Measurements from ENCODE around the gene KCNC4.

The KCNC4 gene

GRCh38 chr1:110234691-110235090 is 24.6 kb downstream of the KCNC4 start:
- Histone ChIP-seq H3K18ac (ENCODE audit: low read length) (peak overlapping the region; percentile 39), H2BK12ac (ENCODE audit: low read length) (no peak overlapping the region), H3K27ac (replicated peaks; ENCODE audit: low read length) (no peak overlapping the region), H3K79me1 (ENCODE audit: low read depth, low read length) (no peaks in the 10 kb centered on the region), H3K9me3 (replicated peaks in 1 of 2; ENCODE audit: control insufficient read depth in 2 of 2, insufficient read depth in 1 of 2, low read depth in 1 of 2, low read length in 2 of 2) (peaks cover 8 to 9% of the 10 kb centered on the region in 2 donors), H2BK120ac (ENCODE audit: low read depth, low read length) (no peak overlapping the region), H4K91ac (ENCODE audit: low read depth, low read length, poor library complexity) (no peak overlapping the region), H3K27me3 (ENCODE audit: control insufficient read depth in 3 of 3, insufficient read depth in 3 of 3, low read depth in 1 of 3, low read length in 3 of 3) (peaks cover 0 to 5% (median 0%) of the 10 kb centered on the region in 3 experiments), H2AK5ac (ENCODE audit: low read depth, low read length) (no peak overlapping the region), H4K8ac (ENCODE audit: low read depth, low read length) (no peak overlapping the region), H3K23ac (ENCODE audit: low read depth, low read length, poor library complexity) (no peak overlapping the region), H2BK5ac (ENCODE audit: low read length) (peak overlapping the region; percentile 14), H3K36me3 (replicated peaks in 1 of 2; ENCODE audit: control insufficient read depth in 2 of 2, insufficient read depth in 2 of 2, low read length in 2 of 2) (no peaks in the 10 kb centered on the region), H3K4me1 (ENCODE audit: control insufficient read depth in 2 of 2, insufficient read depth in 1 of 2, low read depth in 1 of 2, low read length in 2 of 2) (peaks cover 3 to 14% of the 10 kb centered on the region in 2 donors), H3K4me3 (ENCODE audit: low read length in 2 of 2) (no peak overlapping the region), H2AFZ (ENCODE audit: low read length) (no peak overlapping the region), H3K14ac (ENCODE audit: low read length) (no peak overlapping the region), H3K4ac (ENCODE audit: low read length) (no peak overlapping the region), H2BK15ac (ENCODE audit: low read length) (no peak overlapping the region), H3K4me2 (ENCODE audit: insufficient read depth, low read length, poor library complexity, severe bottlenecking) (no peak overlapping the region), H3K9ac (ENCODE audit: low read depth, low read length, poor library complexity) (no peak overlapping the region)
- DNase-seq (ENCODE audit: low spot score): no peak
- WGBS, 2 donors (ENCODE audit: extremely low coverage in 2 of 2, insufficient read length in 2 of 2, insufficient replicate concordance in 1 of 2): no CpG with 5 or more reads among the region's 5 CpGs

DNA sequence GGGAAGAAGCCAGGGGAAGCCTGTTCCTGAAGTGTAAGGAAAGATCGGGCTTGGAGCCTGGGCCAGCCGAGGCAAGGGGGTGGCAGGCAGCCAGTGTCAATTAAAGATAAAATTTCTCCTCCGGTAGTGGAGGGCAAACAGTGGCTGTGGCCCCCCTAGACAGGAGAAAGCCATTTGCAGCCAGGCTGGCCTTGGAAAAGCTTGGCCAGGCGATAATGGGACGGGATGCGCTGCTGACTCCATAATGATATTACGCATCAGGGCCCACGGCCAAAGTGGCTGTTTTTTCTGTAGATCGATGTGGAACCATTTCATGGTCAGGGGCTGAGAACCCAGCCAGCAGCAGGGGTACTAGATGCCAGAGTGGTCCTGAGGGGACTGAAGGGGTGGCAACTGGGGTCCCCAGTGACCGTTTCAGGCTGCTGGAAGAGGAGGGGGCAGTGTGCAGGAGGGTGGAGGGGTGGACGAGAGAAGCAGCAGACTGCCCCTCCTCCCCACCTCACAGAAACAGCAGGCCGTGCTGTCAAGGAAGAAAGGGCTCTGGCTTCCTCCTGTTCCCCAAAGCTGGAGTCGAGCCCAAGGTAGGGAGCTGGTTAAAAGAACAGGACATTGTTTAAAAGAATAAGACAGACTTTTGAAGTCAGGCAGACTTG is 25.2 kb downstream of the KCNC4 start:
- Histone ChIP-seq H4K91ac (ENCODE audit: low read depth, low read length, poor library complexity) (no peak overlapping the region), H2AK5ac (ENCODE audit: low read depth, low read length) (peak overlapping the region; percentile 15), H2AFZ (ENCODE audit: low read length) (peak overlapping the region; percentile 2), H4K8ac (ENCODE audit: low read depth, low read length) (no peak overlapping the region), H3K9ac (ENCODE audit: low read depth, low read length, poor library complexity) (no peak overlapping the region), H2BK15ac (ENCODE audit: low read length) (no peak overlapping the region), H3K4me2 (ENCODE audit: insufficient read depth, low read length, poor library complexity, severe bottlenecking) (no peak overlapping the region), H2BK120ac (ENCODE audit: low read depth, low read length) (no peak overlapping the region), H3K79me1 (ENCODE audit: low read depth, low read length) (no peaks in the 10 kb centered on the region), H3K9me3 (replicated peaks in 1 of 2; ENCODE audit: control insufficient read depth in 2 of 2, insufficient read depth in 1 of 2, low read depth in 1 of 2, low read length in 2 of 2) (peaks cover 8 to 9% of the 10 kb centered on the region in 2 donors), H3K23ac (ENCODE audit: low read depth, low read length, poor library complexity) (no peak overlapping the region), H3K27me3 (ENCODE audit: control insufficient read depth in 3 of 3, insufficient read depth in 3 of 3, low read depth in 1 of 3, low read length in 3 of 3) (peaks cover 0 to 5% (median 0%) of the 10 kb centered on the region in 3 experiments), H3K4me3 (ENCODE audit: low read length in 2 of 2) (no peak overlapping the region), H3K36me3 (replicated peaks in 1 of 2; ENCODE audit: control insufficient read depth in 2 of 2, insufficient read depth in 2 of 2, low read length in 2 of 2) (no peaks in the 10 kb centered on the region), H3K4me1 (ENCODE audit: control insufficient read depth in 2 of 2, insufficient read depth in 1 of 2, low read depth in 1 of 2, low read length in 2 of 2) (peaks cover 3 to 14% of the 10 kb centered on the region in 2 donors), H3K14ac (ENCODE audit: low read length) (no peak overlapping the region), H2BK12ac (ENCODE audit: low read length) (no peak overlapping the region), H3K27ac (replicated peaks; ENCODE audit: low read length) (no peak overlapping the region), H3K4ac (ENCODE audit: low read length) (no peak overlapping the region), H2BK5ac (ENCODE audit: low read length) (no peak overlapping the region), H3K18ac (ENCODE audit: low read length) (peak overlapping the region; percentile 39)
- WGBS, 2 donors (ENCODE audit: extremely low coverage in 2 of 2, insufficient read length in 2 of 2, insufficient replicate concordance in 1 of 2): no CpG with 5 or more reads among the region's 13 CpGs
- no peak for DNase-seq (ENCODE audit: low spot score)

DNA sequence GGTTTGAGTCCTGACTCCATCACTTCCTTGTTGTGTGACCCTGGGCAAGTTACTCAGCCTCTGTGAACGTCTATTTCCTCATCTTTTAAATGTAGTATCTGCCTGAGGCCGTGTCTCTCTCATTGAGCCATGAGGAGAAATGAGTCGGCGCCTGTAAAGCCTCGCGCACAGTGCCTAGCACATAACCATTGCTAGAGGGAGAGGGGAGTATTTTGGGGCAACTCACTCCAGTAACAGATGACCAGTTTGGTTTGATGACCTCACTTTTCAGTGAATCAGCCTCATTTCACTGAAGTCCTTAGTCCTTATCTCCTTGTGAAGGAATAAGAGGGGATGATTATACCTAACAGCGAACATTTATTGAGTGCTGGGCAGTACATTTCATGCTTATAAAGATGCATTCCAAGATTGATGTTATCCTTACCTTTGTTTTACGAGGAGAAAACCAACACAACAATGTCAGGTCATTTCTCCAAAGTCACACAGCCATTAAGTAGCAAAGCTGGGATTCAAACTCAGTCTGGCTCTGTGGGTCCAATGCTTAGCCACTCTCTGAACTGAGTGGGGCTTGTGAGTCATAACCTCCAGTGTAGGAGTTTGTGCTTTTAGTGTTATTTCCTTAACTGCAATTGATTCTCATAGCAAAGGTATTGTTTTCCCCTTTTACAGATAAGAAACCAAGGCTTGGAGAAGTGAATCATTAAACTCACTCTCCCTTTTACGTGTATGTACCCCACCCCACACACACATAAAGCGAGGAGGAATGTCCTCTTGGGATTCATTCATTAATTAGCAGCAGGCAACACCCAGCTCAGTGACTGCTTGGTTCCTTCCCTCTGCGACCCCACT is 25.9 kb downstream of the KCNC4 start:
- no peak overlapping the region for H3K14ac ChIP-seq (ENCODE audit: low read length)
- H3K18ac ChIP-seq (ENCODE audit: low read length): no peak overlapping the region
- WGBS, 2 donors (ENCODE audit: extremely low coverage in 2 of 2, insufficient read length in 2 of 2, insufficient replicate concordance in 1 of 2): no CpG with 5 or more reads among the region's 11 CpGs
- no peak overlapping the region for H2BK12ac ChIP-seq (ENCODE audit: low read length)
- H3K9me3 ChIP-seq (replicated peaks in 1 of 2; ENCODE audit: control insufficient read depth in 2 of 2, insufficient read depth in 1 of 2, low read depth in 1 of 2, low read length in 2 of 2): peaks cover 8 to 9% of the 10 kb centered on the region in 2 donors
- no peak overlapping the region for H2AK5ac ChIP-seq (ENCODE audit: low read depth, low read length)
- peak overlapping the region; percentile 2 for H2AFZ ChIP-seq (ENCODE audit: low read length)
- no peak overlapping the region for H3K23ac ChIP-seq (ENCODE audit: low read depth, low read length, poor library complexity)
- H4K8ac ChIP-seq (ENCODE audit: low read depth, low read length): no peak overlapping the region
- H2BK120ac ChIP-seq (ENCODE audit: low read depth, low read length): no peak overlapping the region
- no peak overlapping the region for H2BK5ac ChIP-seq (ENCODE audit: low read length)
- H2BK15ac ChIP-seq (ENCODE audit: low read length): no peak overlapping the region
- no peak overlapping the region for H3K4me3 ChIP-seq (ENCODE audit: low read length in 2 of 2)
- H3K27me3 ChIP-seq (ENCODE audit: control insufficient read depth in 3 of 3, insufficient read depth in 3 of 3, low read depth in 1 of 3, low read length in 3 of 3): peaks cover 0 to 5% (median 0%) of the 10 kb centered on the region in 3 experiments
- no peak overlapping the region for H3K9ac ChIP-seq (ENCODE audit: low read depth, low read length, poor library complexity)
- H3K79me1 ChIP-seq (ENCODE audit: low read depth, low read length): no peaks in the 10 kb centered on the region
- DNase-seq (ENCODE audit: low spot score): no peak
- peak overlapping the region; percentile 6 for H4K91ac ChIP-seq (ENCODE audit: low read depth, low read length, poor library complexity)
- no peak overlapping the region for H3K27ac ChIP-seq (replicated peaks; ENCODE audit: low read length)
- no peak overlapping the region for H3K4me2 ChIP-seq (ENCODE audit: insufficient read depth, low read length, poor library complexity, severe bottlenecking)
- H3K4me1 ChIP-seq (ENCODE audit: control insufficient read depth in 2 of 2, insufficient read depth in 1 of 2, low read depth in 1 of 2, low read length in 2 of 2): peaks cover 3 to 14% of the 10 kb centered on the region in 2 donors
- no peaks in the 10 kb centered on the region for H3K36me3 ChIP-seq (replicated peaks in 1 of 2; ENCODE audit: control insufficient read depth in 2 of 2, insufficient read depth in 2 of 2, low read length in 2 of 2)
- no peak overlapping the region for H3K4ac ChIP-seq (ENCODE audit: low read length)

Measured in neuronal stem cell (in vitro differentiated cells).